GM19395 (cell line): ENCODE results near the gene ARFGAP1.
"Not testable (repeated sequence)": the region's sequence is repeated elsewhere in the genome, so short reads cannot be mapped to it uniquely, and the experiment has no call there.

Experiments used
- ATAC-seq: cut with Tn5 transposase; IDR thresholded peaks from one replicate; pipeline ENCODE4 v1.9.1; 2021; ENCODE audit warnings: mild to moderate bottlenecking, moderate library complexity; ENCODE audit not compliant: unreplicated experiment

ARFGAP1 gene

GRCh38 chr20:63329331-63330083 lies 56.9 kb downstream of the ARFGAP1 start:
- no peak for ATAC-seq

GRCh38 chr20:63330084-63330760 lies 57.6 kb downstream of the ARFGAP1 start:
- no peak for ATAC-seq

- ATAC-seq: no peak
Observed at GRCh38 chr20:63330940-63331339, 58.3 kb downstream of the ARFGAP1 start.

GRCh38 chr20:63331741-63332400 lies 59.3 kb downstream of the ARFGAP1 start:
- no peak for ATAC-seq

GRCh38 chr20:63332488-63333240 lies 60.1 kb downstream of the ARFGAP1 start:
- ATAC-seq: no peak

GRCh38 chr20:63333241-63333836 lies 60.7 kb downstream of the ARFGAP1 start:
- no peak for ATAC-seq

GRCh38 chr20:63334356-63334755 lies 61.7 kb downstream of the ARFGAP1 start:
- ATAC-seq: no peak

GRCh38 chr20:63335060-63335459 lies 62.4 kb downstream of the ARFGAP1 start:
- ATAC-seq: not testable (repeated sequence)

GRCh38 chr20:63335711-63336110 lies 63.1 kb downstream of the ARFGAP1 start:
- ATAC-seq: no peak

- no peak for ATAC-seq
Observed at GRCh38 chr20:63336232-63336752, 63.7 kb downstream of the ARFGAP1 start.

GRCh38 chr20:63337786-63338420 lies 65.3 kb downstream of the ARFGAP1 start:
- ATAC-seq: no peak
